Measurements from ENCODE around the gene COLEC12.
"Not testable (repeated sequence)": the region's sequence is repeated elsewhere in the genome, so short reads cannot be mapped to it uniquely, and the experiment has no call there.

The COLEC12 gene

DNA sequence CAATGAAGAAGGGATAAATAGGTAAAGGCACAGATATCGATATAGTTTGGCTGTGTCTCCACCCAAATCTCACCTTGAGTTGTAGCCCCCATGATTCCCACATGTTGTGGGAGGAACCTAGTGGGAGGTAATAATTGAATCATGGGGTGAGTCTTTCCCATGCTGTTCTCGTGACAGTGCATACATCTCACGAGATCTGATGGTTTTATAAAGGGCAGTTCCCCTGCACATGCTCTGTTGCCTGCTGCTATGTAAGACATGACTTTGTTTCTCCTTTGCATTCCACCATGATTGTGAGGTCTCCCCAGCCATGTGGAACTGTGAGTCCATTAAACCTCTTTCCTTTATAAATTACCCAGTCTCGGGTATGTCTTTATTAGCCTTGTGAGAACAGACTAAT, 192.4 kb downstream of the COLEC12 start:
- DNase-seq, result not testable (repeated sequence)

DNA sequence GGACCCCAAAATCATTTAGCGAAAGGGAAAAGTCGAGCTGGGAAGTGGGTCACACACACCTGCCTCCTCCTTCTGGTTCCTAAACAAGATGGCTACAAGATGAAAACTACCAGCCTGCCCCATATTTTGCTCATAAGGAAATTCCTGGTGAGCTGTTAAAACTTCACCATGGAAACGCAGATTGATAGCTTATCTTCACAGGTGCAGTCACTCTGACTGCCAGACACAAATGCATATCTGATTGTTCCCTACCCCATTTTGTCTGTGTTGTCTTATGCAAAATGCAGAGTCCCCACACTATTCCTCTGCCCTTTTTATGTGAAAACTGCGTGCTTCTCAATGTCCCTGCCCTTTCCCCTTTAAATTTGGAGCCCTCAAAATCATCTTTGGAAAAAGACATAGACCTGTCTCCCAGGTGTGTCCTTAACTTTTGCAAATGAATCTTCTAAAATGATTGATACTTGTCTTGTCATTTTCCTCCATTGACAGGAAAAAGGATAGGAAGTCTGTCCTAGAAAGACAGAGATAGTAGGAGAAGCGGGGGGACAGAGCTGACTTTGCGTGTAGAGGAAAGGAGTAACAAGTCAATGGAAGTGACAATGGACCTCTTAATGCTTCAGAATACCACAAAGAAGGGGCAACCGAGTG, 193.8 kb downstream of the COLEC12 start:
- DNase-seq, result no peak

DNA sequence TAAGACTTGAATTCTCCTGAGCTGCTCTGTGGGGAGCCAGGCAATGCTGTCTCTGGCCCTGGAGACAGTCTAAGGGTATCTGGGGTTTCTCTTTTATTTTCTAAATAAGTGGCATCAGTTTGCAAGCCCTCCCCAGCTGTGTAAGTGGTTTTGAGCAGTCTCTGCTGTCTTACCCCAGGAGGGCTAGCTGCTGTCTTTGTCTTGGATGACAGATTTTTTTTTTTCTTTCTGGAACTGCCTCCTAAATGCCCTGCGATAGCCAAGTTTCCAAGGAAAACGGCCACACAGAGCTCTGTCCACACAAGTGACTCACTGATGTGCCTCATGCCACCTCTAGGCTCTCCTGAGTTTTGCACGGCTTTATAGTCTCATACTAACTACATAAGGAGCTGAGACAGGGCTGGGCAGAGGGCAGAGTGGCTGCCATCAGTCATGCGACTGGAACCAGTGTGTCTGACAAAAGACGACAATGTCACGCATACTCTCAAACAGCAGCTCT, 195.4 kb downstream of the COLEC12 start:
- no peak for DNase-seq

DNA sequence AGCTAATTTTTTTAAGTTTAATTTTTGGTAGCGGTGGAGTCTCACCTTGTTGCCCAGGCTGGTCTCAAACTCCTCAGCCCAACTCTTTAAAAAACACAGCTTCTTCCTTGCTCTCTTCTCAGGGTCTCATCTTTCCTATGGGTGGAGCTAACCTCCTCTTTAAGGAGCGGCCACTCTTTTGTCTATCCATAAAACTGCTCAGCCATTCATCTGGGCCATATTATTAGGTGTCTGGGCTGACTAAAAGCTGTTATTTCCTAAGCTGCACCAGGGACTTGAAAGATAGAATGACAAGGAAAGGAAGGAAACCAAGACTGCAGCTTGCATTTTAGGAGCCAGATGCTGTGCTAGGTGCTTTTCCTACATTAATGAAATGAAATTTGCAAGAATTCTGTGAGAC, 196.9 kb downstream of the COLEC12 start:
- DNase-seq, result no peak

DNA sequence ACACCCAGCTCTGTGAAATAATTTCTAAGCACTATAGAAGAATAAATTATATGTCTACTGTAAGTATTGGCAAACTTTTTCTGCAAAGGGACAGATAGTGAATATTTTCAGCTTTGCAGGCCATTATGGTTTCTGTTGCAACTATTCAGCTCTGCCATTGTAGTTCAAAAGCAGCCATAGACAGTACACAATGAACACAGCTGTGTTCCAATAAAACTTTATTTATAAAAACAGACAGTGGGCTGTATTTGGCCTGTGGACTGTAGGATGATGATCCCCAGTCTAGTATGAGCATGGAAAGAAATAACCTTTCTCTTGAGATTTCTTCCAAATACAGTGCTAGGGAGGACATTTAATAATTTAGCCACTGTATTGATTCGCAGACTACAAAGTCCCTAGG, 197.5 kb downstream of the COLEC12 start:
- no peak for DNase-seq

DNA sequence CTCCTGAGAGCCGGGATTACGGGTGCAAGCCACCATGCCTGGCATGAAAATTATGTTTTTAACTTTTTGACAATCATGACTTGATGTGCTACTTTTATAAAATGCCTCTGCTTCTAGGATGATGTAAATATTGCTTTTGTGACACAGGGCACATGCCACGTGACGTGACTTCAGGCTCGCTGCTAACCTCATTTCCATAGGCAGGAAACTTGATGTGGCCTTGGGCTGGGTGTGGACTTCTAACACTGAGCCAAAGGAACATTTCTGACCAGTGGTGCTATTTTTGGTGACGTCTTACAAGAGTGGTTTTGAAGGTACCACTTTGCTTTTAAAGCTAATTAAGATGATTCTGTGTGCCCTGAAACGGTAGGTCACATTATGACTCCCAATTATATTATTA, 198.4 kb downstream of the COLEC12 start:
- no peak for DNase-seq

DNA sequence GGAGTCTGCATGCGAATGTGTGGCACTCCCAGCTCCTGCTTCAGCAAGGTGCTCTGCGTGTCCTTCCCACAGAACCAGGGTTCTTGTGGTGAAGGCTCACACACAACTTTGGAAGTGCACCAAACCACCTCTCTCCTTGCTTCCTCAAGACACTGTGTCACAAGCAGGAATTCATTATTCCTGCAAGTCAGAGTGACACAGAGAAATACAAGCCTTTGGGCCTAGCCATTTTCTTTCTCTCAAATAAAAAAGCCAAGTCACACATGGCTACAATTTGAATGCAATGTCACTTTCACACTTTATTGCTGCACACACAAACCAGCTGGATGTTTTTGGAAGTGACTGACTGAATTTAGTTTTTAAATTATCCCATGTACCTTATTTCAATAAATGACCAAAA, 202.6 kb downstream of the COLEC12 start:
- DNase-seq, result no peak

DNA sequence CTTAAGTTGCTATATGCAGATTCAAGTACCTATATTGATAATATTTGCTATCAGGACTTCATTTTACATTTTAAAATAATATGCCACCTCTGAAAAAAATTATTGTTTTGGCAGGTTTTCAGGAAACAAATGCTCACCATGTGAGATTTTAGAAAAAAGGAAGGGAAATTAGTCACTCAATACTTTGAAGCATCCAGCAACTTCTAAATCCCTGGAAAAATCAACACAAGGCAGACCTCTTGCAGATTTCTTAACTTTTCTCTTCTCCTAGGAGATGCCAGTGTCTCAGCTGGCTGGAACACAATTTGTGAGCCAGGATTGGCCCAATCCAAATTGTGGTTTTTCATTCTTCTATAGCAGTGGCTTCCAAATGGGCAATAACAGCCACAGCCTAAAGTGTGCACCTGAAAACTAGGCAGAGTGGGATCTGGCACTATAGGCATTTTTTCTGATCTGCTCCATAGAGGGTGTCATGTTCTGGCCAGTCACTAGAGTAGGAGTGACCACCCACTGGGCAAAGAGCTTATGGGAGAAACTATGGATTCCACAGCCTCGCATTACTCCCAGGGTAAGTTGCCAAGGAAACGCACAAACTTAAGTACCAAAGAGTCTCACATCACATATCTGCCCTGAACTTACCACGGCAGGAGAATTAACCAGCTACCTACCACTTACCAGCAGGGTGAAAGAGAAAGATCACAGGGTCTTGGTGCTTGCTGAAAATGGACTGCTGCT, 204.6 kb downstream of the COLEC12 start:
- no peak for DNase-seq

DNA sequence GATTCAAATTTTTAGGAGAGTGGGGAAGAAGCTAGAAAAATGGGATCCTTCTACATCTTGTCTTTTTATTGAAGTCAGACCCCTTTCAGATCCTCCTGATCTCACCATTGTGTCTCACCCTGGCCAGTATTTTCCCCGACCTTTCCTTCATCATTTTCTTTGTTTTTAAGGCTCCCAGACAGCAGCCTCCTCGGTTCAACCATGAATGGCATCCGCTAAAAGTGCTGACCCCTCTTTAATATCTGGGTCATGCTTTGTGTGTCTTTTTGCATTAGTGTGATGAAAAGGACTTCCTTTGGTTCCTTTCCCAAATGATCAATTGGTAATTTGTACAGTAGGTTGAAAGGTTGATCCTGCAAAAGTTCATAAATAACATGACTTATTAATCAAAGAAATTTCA, 205.9 kb downstream of the COLEC12 start:
- DNase-seq, result no peak

DNA sequence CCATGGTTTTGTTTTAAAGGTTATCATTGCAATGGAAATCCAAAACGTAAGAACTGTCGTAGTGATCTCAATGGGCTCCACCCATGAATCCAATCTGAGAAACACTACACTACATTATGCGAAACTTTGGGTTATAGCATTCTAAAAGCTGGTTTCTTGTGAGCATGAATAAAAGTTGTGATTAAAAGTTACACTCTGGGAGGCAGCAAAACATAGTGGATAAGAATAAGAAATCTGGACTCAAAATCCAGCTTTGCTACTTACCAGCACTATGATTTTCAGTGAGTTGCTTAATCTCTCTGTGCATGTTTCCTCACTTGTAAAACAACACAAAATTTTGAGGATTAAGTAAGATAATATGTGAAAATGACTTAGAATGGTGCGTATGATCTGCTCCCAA, 207.0 kb downstream of the COLEC12 start:
- no peak for DNase-seq

DNA sequence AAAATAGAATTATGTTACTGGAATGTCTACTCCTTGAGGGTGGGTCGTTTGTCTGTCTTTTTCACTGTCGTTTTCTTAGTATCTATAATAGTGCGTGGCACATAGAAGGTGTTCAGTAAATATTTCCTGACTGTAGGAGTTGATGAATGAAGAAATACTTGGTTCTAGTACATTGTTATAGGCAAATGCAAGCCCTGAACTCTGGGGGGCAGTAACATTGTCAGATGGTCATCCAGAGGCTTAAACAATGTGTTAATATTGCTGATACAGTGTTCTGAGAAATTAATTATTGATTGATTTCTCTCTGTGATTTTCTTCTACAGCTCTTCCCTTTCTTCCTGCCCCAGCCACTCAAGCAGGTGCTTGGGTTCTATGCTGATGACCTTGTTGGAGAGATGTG, 208.2 kb downstream of the COLEC12 start:
- no peak for DNase-seq

DNA sequence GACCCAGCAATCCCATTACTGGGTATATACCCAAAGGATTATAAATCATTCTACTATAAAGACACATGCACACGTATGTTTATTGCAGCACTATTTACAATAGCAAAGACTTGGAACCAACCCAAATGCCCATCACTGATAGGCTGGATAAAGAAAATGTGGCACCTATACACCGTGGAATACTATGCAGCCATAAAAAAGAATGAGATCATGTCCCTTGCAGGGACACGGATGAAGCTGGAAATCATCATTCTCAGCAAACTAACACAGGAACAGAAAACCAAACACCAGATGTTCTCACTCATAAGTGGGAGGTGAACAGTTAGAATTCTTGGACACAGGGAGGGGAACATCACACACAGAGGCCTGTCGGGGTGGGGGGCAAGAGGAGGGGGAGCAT, 210.5 kb downstream of the COLEC12 start:
- not testable (repeated sequence) for DNase-seq

DNA sequence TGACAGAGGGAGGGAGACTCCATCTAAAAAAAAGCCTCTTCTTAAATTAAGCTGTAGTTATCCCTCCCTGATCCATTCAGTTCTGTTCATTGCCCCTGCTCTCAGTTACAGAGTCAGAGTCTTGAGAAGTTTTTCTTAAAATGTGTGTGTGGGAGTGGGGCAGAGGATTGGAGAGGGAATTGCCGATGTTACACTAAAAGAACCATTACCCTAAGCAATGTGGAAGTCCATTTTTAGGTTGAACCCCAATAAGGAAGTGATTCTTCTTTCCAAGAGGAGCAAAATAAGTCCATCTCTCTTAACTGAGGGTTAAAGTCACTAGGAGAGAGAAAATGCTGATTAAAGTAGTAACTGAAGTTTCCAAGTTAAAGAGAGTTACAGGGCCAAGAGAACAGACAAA, 211.5 kb downstream of the COLEC12 start:
- no peak for DNase-seq

DNA sequence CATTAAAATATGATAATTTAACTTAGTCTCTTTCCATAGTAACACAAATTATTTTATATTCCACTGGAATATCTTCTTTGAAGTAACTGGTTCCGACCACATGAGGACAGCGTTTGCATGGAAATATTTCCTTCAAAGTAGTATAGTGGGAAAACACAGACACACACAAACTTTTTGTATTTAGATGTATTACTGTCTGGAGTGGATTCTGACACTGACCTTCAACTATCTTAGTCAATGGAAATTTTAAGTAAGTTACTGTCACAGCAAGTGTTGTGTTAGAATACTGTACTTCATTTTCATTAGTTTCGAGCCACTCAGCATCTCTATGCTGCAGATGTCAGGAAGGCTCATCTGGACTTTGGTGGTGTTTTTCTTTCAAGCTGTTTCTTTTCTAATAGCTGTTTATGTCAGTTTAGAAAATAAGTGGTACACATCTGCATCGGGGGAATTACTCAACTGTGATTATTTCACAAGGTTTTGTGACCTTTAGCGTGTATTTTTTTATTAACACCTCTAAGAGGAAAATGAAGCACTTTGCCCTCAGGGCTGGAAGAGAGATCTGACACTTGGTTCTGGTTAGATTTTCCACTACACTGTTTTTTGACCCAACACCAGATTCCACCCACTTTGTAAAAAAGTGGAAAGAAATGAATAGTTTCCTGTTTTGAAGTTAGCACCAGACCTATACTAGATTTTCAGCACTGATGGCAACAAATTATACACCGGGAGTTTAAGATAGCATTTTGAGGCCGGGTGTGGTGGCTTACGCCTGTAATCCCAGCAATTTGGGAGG, 213.8 kb downstream of the COLEC12 start:
- DNase-seq, result no peak

DNA sequence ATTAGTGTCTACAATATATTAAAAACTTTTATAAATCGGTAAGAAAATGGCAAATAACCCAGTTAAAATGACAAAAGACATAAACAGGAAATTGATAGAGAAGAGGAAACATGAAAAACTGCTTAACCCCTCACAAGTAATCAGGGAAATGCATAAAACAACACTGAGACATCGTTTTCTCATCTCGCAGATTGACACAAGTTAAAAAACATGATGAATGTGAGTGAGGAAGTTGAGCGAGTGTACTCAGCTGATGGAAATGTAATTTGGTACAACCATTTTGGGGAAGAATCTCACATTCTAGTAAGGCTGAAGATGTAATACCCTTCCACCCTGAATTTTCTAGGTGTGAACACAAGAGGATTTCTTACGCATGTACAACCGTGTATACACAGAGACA, 214.7 kb downstream of the COLEC12 start:
- no peak for DNase-seq

DNA sequence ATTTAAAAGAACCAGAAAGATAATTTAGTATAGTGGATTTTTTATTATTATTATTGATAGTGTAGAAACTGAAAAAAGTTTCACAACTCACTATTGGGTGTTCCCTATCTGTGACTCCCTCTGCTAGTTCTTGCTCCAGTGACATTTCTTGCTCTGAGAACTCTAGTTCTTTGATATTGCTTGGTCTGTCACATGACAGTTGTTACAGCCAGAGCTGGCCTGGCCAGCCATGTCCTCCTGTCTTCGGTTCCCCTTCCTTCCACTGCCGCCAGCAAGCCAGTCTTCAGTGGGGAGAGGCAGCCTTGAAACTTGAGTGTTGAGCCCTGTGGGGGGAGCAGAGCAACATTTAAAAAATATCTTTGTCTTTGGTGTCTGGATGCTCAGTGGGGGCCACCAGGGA, 225.0 kb downstream of the COLEC12 start:
- DNase-seq, result no peak

DNA sequence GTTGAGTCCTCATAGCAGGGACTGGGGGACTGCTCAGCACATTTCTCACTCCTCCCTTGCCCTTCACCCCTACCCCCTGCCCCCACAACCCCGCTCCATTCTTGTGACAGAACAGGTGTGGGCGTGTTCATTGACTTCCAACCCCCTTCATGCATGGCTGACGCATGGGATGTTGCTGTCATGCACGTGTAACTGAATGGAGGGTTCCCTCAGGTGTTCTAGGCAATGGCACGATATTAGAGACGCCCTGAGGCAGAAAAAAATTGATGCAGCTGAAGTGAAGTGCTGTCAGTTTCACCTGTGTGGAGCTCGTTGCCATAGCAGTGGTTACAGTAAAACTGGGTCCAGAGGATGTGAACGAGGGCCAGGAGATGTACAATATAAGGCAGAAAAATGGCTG, 226.2 kb downstream of the COLEC12 start:
- no peak for DNase-seq

DNA sequence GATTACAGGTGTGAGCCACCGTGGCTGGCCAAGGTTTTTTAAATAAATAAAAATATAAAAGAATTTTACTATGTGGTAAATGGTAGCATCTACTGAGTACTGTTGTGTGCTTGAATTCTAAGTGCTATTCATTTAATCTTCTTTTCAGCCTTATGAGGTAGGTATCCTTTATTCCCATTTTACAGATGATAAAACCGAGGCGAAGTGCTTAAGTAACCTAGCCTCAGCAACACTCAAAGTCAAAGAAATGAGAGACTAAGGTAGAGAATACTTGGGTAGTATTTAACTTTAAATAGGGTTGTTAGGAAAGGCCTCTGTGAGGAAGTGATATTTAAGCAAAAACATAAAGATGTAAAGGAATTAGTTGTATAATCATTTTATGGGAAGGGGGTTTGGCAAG, 227.0 kb downstream of the COLEC12 start:
- no peak for DNase-seq

DNA sequence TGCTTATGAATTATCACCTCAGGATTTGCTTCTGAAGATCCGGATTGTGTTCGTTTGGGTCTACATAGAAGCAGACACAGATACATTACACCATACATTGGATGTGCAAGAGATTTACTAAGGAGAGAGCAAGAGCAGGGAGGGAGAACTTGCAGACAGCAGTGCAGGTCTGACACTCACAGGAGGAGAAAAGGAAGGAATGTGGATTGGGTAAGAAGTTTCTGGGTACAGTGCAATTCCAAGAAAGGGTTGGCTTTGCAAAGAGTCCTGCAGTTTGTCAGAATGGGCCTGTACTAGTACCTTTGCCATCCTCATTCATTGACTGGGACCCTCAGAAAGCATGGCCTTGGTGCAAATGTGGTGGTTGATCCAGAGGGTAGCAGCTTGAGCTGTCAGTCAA, 227.9 kb downstream of the COLEC12 start:
- no peak for DNase-seq

DNA sequence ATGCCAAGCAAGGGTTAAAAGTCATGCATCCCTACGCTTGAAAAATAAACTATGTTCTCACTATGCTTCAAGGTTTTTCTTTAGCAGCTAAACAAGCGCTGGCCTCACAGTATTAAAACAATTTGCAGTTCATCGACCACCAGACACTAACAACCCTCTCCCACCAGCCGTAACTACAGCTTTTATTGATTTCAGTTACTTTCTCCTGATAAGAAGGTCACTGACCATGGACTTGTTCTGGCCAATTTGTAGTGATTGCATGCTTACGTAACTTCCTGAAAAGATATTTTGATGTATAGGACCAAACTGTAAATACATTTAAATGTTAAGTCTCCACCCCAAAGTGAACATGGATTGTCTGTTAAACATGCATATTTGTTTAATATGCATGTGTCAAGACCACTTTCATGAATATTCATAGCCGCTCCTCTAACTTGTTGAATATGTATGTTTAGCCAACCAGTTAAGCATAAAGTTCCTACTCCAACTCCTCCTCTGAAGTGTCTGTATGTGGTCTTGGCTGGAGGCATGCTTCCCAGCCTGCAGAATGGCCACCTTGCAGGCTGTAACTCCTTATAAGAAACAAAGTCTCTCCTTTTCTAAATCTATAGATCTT, 230.9 kb downstream of the COLEC12 start:
- no peak for DNase-seq

DNA sequence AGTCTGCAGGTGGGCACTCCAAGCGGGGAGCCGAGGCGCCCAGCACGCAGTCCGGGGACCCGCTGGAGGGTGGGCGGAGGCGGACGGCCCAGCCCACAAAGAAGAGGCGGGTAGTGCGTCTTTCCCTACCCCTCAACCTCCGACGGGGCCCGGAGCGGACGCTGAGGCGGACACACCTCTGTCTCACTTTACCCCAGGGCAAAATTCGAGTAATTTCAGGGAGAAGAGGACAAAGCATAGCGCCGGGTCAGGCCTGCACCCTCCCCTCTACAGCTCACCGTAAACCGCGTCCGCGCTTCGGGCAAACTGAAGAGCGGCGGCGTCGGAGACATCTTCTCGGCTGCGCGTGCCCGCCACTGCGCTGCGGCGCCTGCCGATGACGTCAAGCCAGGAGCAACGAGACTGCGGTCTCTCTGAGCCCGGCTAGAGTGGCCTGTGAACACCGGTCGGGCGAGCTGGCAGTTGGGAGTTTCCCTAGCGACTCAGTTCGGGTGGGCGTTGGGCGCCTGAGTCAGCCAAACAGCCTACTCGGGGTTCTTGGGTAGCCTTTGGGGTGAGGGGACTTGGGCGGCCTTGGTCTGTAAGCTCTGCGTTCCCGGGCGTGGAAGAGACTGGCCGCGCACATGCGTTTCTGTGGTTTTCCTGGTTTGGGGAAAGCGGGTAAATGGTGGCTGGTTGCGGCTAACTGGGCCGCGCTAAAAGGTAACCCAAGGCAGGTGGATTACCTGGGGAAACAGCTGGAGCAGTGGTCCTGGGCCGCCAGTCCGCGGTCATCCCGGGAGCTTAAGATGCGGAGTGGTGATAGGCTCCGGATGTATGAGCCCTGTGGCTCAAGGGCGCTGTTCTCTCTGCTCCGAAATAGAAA, 232.6 kb downstream of the COLEC12 start, which contains the start of gene THOC1:
THOC1 (minus strand) TSS at position 360 of the 865 bp plus-strand sequence; CDS start at position 332, 28 bp downstream.
- DNase-seq, result peak; percentile 20

DNA sequence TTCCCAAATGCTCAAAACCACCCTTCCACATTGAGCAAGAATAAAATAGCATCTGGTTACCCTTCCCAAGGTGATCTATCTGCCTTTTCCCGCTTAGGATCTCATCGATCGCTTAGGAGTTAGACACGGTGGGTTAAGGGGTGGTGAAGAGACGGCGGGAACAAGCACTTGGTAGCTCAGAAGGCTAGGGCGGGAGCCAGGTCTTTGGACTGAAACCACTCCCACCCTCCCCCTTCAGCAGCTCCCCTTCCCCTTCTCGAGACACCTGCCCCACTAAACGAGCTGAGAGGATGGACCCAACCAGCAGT, 233.2 kb downstream of the COLEC12 start:
- DNase-seq, result no peak
